ENCODE results near the gene IL18RAP. TPM values are rescaled to one million over a fixed set of nuclear protein-coding genes. Genes with fewer than 3 reads are reported as not detected.

Gene IL18RAP
- total RNA-seq, 1 experiment from 2014 or later, result not detected

GRCh38 chr2:102401865-102402264, 21.1 kb upstream of the IL18RAP start:
- Histone ChIP-seq H3K27ac (ENCODE audit: insufficient read length, low read depth, low read length) (no peak overlapping the region), H2AFZ (ENCODE audit: low read length) (no peak overlapping the region), H3K79me1 (ENCODE audit: insufficient read depth, low read depth, low read length, poor library complexity, severe bottlenecking) (no peaks in the 10 kb centered on the region), H2BK12ac (ENCODE audit: insufficient read length, low read depth, low read length) (no peak overlapping the region), H2BK15ac (ENCODE audit: low read depth, low read length) (no peak overlapping the region), H2BK120ac (ENCODE audit: low read depth, low read length, poor library complexity, severe bottlenecking) (no peak overlapping the region), H3K23ac (ENCODE audit: insufficient read length, low read depth, low read length) (no peak overlapping the region), H3K9me3 (ENCODE audit: control insufficient read depth, low read depth, low read length) (no peaks in the 10 kb centered on the region), H2BK20ac (ENCODE audit: low read depth, low read length, poor library complexity, severe bottlenecking) (no peak overlapping the region), H2AK5ac (ENCODE audit: insufficient read length, low read length) (no peak overlapping the region), H3K27me3 (ENCODE audit: insufficient read depth, low read length) (no peaks in the 10 kb centered on the region), H3T11ph (ENCODE audit: low read length) (no peak overlapping the region), H4K5ac (ENCODE audit: insufficient read length, low read depth, low read length) (no peak overlapping the region), H4K20me1 (ENCODE audit: control insufficient read depth, insufficient read depth, insufficient read length) (no peaks in the 10 kb centered on the region), H3K4me1 (ENCODE audit: insufficient read depth, low read length) (no peaks in the 10 kb centered on the region), H4K8ac (replicated peaks; ENCODE audit: insufficient read length, low read depth, low read length) (no peak overlapping the region), H3K4ac (ENCODE audit: low read depth, low read length) (no peak overlapping the region), H2BK5ac (ENCODE audit: insufficient read length, low read length) (no peak overlapping the region), H3K4me2 (ENCODE audit: insufficient read depth, insufficient read length, low read length) (no peak overlapping the region), H3K56ac (ENCODE audit: insufficient read length, low read depth, low read length) (no peak overlapping the region), H4K91ac (ENCODE audit: insufficient read length, low read depth, low read length) (no peak overlapping the region), H3K79me2 (ENCODE audit: insufficient read depth, low read length) (no peaks in the 10 kb centered on the region), H3K14ac (ENCODE audit: insufficient read depth, low read length) (no peak overlapping the region), H3K9ac (ENCODE audit: extremely low read depth, insufficient read length, low read length) (no peak overlapping the region), H3K18ac (ENCODE audit: insufficient read length, low read depth, low read length) (no peak overlapping the region), H3K23me2 (ENCODE audit: insufficient read length, low read depth, low read length, poor library complexity, severe bottlenecking) (no peaks in the 10 kb centered on the region)
- Mint-ChIP-seq H3K27ac (no peak overlapping the region), H3K27me3 (ENCODE audit: low read depth) (no peaks in the 10 kb centered on the region), H3K4me1 (no peaks in the 10 kb centered on the region), H3K9me3 (no peaks in the 10 kb centered on the region), H3K36me3 (ENCODE audit: insufficient read depth in 1 of 3, low read depth in 3 of 3) (no peaks in the 10 kb centered on the region), H3K4me3 (no peak overlapping the region)
- TF ChIP-seq CTCF (conservative IDR thresholded peaks at IDR 0.05), result no peak
- 100% methylated on average over 1 of the region's 2 CpGs for WGBS (ENCODE audit: extremely low coverage, insufficient read length, low lambda C conversion rate)
- DNase-seq, result no peak
